GM10847 (cell line): Measurements from ENCODE around the gene ADCY3.

ENCODE experiments used
- POLR2A ChIP-seq: IDR thresholded peaks from 2 replicates; pipeline ENCODE4 v1.6.1; 2011; ENCODE audit not compliant: insufficient read length; ENCODE audit errors: extremely low read depth

ADCY3 gene

GRCh38 chr2:24875272-24875671 is 44.8 kb downstream of the ADCY3 start:
- TF ChIP-seq POLR2A, result no peak

- TF ChIP-seq POLR2A, result no peak
Measured at GRCh38 chr2:24874035-24874434, 46.0 kb downstream of the ADCY3 start.

- TF ChIP-seq POLR2A, result no peak
Measured at GRCh38 chr2:24873619-24874018, 46.4 kb downstream of the ADCY3 start.

- TF ChIP-seq POLR2A, result no peak
Measured at GRCh38 chr2:24872344-24873115, 47.5 kb downstream of the ADCY3 start.

- TF ChIP-seq POLR2A, result no peak
Measured at GRCh38 chr2:24871852-24872333, 48.1 kb downstream of the ADCY3 start.

- no peak for TF ChIP-seq POLR2A
Measured at GRCh38 chr2:24870891-24871705, 48.9 kb downstream of the ADCY3 start.

- TF ChIP-seq POLR2A, result no peak
Measured at GRCh38 chr2:24870440-24870839, 49.6 kb downstream of the ADCY3 start.

- no peak for TF ChIP-seq POLR2A
Measured at GRCh38 chr2:24866946-24867345, 53.1 kb downstream of the ADCY3 start.

- no peak for TF ChIP-seq POLR2A
Measured at GRCh38 chr2:24863641-24864040, 56.4 kb downstream of the ADCY3 start.

- no peak for TF ChIP-seq POLR2A
Measured at GRCh38 chr2:24861500-24861899, 58.5 kb downstream of the ADCY3 start.

GRCh38 chr2:24860631-24861030 is 59.4 kb downstream of the ADCY3 start:
- no peak for TF ChIP-seq POLR2A

GRCh38 chr2:24859968-24860600 is 60.0 kb downstream of the ADCY3 start:
- no peak for TF ChIP-seq POLR2A

GRCh38 chr2:24858996-24859395 is 61.0 kb downstream of the ADCY3 start:
- TF ChIP-seq POLR2A, result no peak

- TF ChIP-seq POLR2A, result no peak
Measured at GRCh38 chr2:24857746-24858145, 62.3 kb downstream of the ADCY3 start.

GRCh38 chr2:24856791-24857211 is 63.2 kb downstream of the ADCY3 start:
- TF ChIP-seq POLR2A, result no peak

- no peak for TF ChIP-seq POLR2A
Measured at GRCh38 chr2:24855726-24856125, 64.3 kb downstream of the ADCY3 start.
